Measurements from ENCODE around the gene RAMACL.
A peak's percentile ranks its signal among the peaks of the same experiment; 100 is the strongest.

The RAMACL gene

DNA sequence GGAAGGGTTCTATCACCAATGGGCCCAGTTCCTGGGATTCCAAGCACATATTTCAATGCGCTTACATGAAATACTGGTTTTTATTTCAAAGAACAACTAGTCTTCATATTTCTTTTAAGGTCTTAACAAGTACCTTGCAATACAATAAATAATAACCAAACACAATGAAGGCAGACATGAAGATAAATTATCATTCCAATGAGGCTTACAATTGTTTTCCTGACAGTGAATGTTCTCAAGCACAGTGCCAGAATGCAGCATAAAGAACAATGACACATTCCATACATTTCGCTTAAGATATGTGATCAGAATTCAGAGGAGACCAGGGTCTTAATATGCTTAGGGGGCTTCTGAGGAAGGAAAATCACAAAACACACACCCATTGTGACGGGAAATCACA, 26.3 kb downstream of the RAMACL start:
- H3K27ac ChIP-seq (ENCODE audit: low read length) = no peak overlapping the region
- H3K4me1 ChIP-seq (ENCODE audit: control insufficient read depth in 1 of 2, insufficient read depth in 2 of 2, low read length in 2 of 2) = no peaks in the 10 kb centered on the region
- H3K27me3 ChIP-seq (ENCODE audit: low read depth, low read length) = no peaks in the 10 kb centered on the region

GRCh38 chr6:166559662-166560061, 26.8 kb downstream of the RAMACL start:
- H3K4me1 ChIP-seq (ENCODE audit: control insufficient read depth in 1 of 2, insufficient read depth in 2 of 2, low read length in 2 of 2) = no peaks in the 10 kb centered on the region
- no peaks in the 10 kb centered on the region for H3K27me3 ChIP-seq (ENCODE audit: low read depth, low read length)
- no peak overlapping the region for H3K4me3 ChIP-seq (ENCODE audit: low read depth in 1 of 2, low read length in 2 of 2)
- peaks cover 0 to 5% of the 10 kb centered on the region in 2 donors for H3K9me3 ChIP-seq (ENCODE audit: control insufficient read depth in 1 of 2, low read length in 2 of 2)
- no peaks in the 10 kb centered on the region for H3K36me3 ChIP-seq (ENCODE audit: control insufficient read depth in 1 of 2, insufficient read depth in 2 of 2, low read length in 2 of 2)
- H3K27ac ChIP-seq (ENCODE audit: low read length) = no peak overlapping the region

More for the DNA sequence above, 26.3 kb downstream of the RAMACL start:
- Histone ChIP-seq H3K36me3 (ENCODE audit: control insufficient read depth in 1 of 2, insufficient read depth in 2 of 2, low read length in 2 of 2) (no peaks in the 10 kb centered on the region), H3K4me3 (ENCODE audit: low read depth in 1 of 2, low read length in 2 of 2) (no peak overlapping the region), H3K9me3 (ENCODE audit: control insufficient read depth in 1 of 2, low read length in 2 of 2) (peaks cover 0 to 5% of the 10 kb centered on the region in 2 donors)

DNA sequence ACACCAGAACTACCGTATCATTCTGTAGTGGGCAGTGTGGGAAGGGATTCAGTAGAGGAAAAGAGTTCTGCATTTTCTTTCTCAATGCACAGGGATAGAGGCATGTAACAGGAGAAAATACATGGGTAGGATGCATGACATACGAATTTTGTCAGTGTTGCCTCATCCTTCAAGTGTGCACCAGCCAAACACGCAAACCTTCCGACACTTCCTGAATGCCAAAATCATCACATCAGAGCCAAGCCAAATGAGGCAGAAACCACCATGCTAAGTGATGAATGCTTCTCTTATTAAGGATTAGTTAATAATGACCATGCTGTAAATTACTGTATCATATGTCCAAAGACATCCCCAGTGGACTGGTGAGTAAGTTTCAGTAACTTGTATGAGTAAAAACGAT, 27.3 kb downstream of the RAMACL start:
- Histone ChIP-seq H3K4me1 (ENCODE audit: control insufficient read depth in 1 of 2, insufficient read depth in 2 of 2, low read length in 2 of 2) (no peaks in the 10 kb centered on the region), H3K4me3 (ENCODE audit: low read depth in 1 of 2, low read length in 2 of 2) (no peak overlapping the region), H3K27me3 (ENCODE audit: low read depth, low read length) (no peaks in the 10 kb centered on the region), H3K9me3 (ENCODE audit: control insufficient read depth in 1 of 2, low read length in 2 of 2) (peaks cover 0 to 5% of the 10 kb centered on the region in 2 donors), H3K36me3 (ENCODE audit: control insufficient read depth in 1 of 2, insufficient read depth in 2 of 2, low read length in 2 of 2) (no peaks in the 10 kb centered on the region), H3K27ac (ENCODE audit: low read length) (no peak overlapping the region)

DNA sequence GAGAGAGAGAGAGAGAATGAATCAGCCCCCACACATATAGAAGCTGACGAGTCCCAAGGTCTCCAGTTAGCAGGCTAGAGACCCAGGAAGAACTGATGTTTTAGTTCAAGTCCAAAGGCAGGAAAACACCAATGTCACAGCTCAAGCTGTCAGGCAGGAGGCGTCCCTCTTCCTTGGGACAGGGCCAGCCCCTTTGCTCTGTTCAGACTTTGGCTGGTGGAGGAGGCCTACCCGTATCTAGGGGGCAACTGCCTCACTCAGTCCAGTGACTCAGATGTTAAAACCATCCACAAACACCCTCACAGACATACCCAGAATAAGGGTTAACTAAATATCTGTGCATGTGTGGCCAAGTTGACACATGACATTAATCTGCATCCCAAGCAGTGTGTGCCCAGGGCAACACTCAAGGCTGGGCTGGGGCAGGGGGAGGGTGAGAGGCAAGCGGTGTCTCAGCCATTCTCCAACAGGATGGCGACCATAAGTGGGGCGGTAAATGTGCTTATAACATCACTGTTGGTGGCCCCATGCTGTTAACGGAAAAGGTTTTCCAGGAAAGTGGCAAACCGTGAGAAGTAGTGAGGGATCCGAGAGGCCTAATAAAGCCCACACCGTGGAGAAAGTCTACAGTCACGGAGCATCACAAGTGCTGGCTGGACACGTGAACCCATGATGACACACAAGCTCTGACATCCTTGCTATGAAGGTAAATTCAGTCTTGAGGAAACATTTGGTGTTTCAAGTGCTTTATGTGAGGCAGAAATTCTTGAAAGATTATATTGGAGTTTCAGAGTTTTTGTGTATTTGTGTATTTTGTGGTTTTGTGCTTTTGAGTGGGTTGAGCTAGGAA, 28.1 kb downstream of the RAMACL start:
- peaks cover 0 to 5% of the 10 kb centered on the region in 2 donors for H3K9me3 ChIP-seq (ENCODE audit: control insufficient read depth in 1 of 2, low read length in 2 of 2)
- H3K27ac ChIP-seq (ENCODE audit: low read length) = no peak overlapping the region
- H3K4me1 ChIP-seq (ENCODE audit: control insufficient read depth in 1 of 2, insufficient read depth in 2 of 2, low read length in 2 of 2) = no peaks in the 10 kb centered on the region
- no peaks in the 10 kb centered on the region for H3K27me3 ChIP-seq (ENCODE audit: low read depth, low read length)
- no peak overlapping the region for H3K4me3 ChIP-seq (ENCODE audit: low read depth in 1 of 2, low read length in 2 of 2)
- no peaks in the 10 kb centered on the region for H3K36me3 ChIP-seq (ENCODE audit: control insufficient read depth in 1 of 2, insufficient read depth in 2 of 2, low read length in 2 of 2)

GRCh38 chr6:166556863-166557322, 29.6 kb downstream of the RAMACL start:
- H3K27me3 ChIP-seq (ENCODE audit: low read depth, low read length) = no peaks in the 10 kb centered on the region
- H3K36me3 ChIP-seq (ENCODE audit: control insufficient read depth in 1 of 2, insufficient read depth in 2 of 2, low read length in 2 of 2) = no peaks in the 10 kb centered on the region
- no peaks in the 10 kb centered on the region for H3K4me1 ChIP-seq (ENCODE audit: control insufficient read depth in 1 of 2, insufficient read depth in 2 of 2, low read length in 2 of 2)
- H3K27ac ChIP-seq (ENCODE audit: low read length) = no peak overlapping the region
- peaks cover 0 to 5% of the 10 kb centered on the region in 2 donors for H3K9me3 ChIP-seq (ENCODE audit: control insufficient read depth in 1 of 2, low read length in 2 of 2)
- H3K4me3 ChIP-seq (ENCODE audit: low read depth in 1 of 2, low read length in 2 of 2) = no peak overlapping the region

- Histone ChIP-seq H3K27ac (ENCODE audit: low read length) (peak overlapping the region; percentile 3), H3K4me3 (ENCODE audit: low read depth in 1 of 2, low read length in 2 of 2) (no peak overlapping the region), H3K27me3 (ENCODE audit: low read depth, low read length) (no peaks in the 10 kb centered on the region), H3K9me3 (ENCODE audit: control insufficient read depth in 1 of 2, low read length in 2 of 2) (peaks cover 0 to 5% of the 10 kb centered on the region in 2 donors), H3K36me3 (ENCODE audit: control insufficient read depth in 1 of 2, insufficient read depth in 2 of 2, low read length in 2 of 2) (no peaks in the 10 kb centered on the region), H3K4me1 (ENCODE audit: control insufficient read depth in 1 of 2, insufficient read depth in 2 of 2, low read length in 2 of 2) (no peaks in the 10 kb centered on the region)
Measured at GRCh38 chr6:166556336-166556735, 30.1 kb downstream of the RAMACL start.

DNA sequence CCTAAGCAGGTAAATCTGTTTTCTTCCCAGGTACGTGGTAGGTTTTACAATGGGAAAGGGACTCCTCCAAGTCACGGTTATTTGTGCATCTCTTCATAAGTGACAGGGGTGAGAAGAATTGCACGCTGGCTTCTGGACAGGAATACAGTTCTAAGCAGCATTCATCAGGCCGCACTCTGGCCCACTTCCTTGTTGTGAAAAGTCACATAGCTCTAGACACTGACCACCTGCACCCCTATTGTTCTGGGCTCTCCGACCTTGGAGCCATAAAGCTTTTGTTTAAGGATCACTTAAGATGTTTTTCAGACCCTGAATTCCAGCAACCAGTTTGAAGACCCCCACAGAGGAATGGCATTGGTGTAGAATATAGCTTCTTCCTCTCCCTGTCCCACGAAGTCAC, 31.4 kb downstream of the RAMACL start:
- H3K4me1 ChIP-seq (ENCODE audit: control insufficient read depth in 1 of 2, insufficient read depth in 2 of 2, low read length in 2 of 2) = no peaks in the 10 kb centered on the region
- H3K4me3 ChIP-seq (ENCODE audit: low read depth in 1 of 2, low read length in 2 of 2) = no peak overlapping the region
- H3K9me3 ChIP-seq (ENCODE audit: control insufficient read depth in 1 of 2, low read length in 2 of 2) = peaks cover 0 to 4% of the 10 kb centered on the region in 2 donors
- no peaks in the 10 kb centered on the region for H3K36me3 ChIP-seq (ENCODE audit: control insufficient read depth in 1 of 2, insufficient read depth in 2 of 2, low read length in 2 of 2)
- no peak overlapping the region for H3K27ac ChIP-seq (ENCODE audit: low read length)
- H3K27me3 ChIP-seq (ENCODE audit: low read depth, low read length) = no peaks in the 10 kb centered on the region

DNA sequence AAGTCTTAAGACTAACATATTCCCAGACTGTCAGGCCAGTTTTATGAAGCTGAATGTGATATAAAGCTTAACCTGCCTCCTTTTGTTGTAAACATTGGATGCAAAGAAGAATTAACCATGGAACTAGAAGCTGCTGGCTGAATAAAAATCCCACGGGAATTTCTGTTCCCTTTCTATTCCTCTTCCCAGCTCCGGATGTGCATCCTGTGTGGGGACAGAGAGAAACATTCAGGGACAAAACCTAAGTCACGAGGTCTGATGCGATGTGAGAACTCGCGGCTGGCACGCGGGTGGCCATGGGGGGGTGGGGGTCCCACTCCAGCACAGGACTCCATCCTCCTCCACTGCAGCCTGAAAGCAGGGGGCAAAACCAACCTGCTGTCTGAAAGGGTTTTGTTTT, 32.2 kb downstream of the RAMACL start:
- H3K9me3 ChIP-seq (ENCODE audit: control insufficient read depth in 1 of 2, low read length in 2 of 2) = no peaks in the 10 kb centered on the region
- no peaks in the 10 kb centered on the region for H3K4me1 ChIP-seq (ENCODE audit: control insufficient read depth in 1 of 2, insufficient read depth in 2 of 2, low read length in 2 of 2)
- H3K4me3 ChIP-seq (ENCODE audit: low read depth in 1 of 2, low read length in 2 of 2) = no peak overlapping the region
- H3K36me3 ChIP-seq (ENCODE audit: control insufficient read depth in 1 of 2, insufficient read depth in 2 of 2, low read length in 2 of 2) = no peaks in the 10 kb centered on the region
- H3K27me3 ChIP-seq (ENCODE audit: low read depth, low read length) = no peaks in the 10 kb centered on the region
- H3K27ac ChIP-seq (ENCODE audit: low read length) = no peak overlapping the region

DNA sequence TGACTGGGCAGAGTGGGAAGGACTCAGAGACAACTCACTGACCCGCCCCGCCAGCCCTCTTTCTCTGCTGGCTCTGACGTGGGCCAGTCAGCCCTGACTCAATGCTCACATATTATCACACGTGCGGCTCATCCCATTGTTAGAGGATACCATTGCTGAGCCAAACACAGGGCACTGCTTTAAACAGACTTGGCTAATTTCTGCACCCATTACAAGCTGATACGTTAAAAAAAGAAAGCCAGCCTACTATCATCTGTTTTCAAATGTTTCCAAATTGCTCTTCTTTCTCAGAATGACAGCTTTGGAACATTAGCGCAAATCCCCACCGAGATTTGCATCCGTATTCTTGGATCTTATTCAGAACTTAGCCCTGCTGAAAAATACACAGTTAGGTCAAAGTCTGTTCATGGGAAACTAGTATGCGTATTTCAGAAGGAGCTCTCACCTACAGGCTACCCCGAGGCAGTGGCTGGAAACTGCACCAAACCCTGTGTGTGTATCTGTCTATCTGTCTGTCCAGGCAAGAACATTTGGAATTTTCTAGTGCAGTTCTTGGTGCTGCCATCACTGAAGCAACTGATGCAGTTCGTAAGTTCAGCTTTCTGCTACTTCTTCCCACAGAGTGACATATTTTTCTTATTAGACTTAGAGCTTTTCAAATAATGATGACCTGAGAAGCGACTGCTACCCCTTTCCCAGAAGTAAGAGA, 32.8 kb downstream of the RAMACL start:
- Histone ChIP-seq H3K9me3 (ENCODE audit: control insufficient read depth in 1 of 2, low read length in 2 of 2) (no peaks in the 10 kb centered on the region), H3K27ac (ENCODE audit: low read length) (no peak overlapping the region), H3K27me3 (ENCODE audit: low read depth, low read length) (no peaks in the 10 kb centered on the region), H3K36me3 (ENCODE audit: control insufficient read depth in 1 of 2, insufficient read depth in 2 of 2, low read length in 2 of 2) (no peaks in the 10 kb centered on the region), H3K4me3 (ENCODE audit: low read depth in 1 of 2, low read length in 2 of 2) (peak overlapping the region; percentile 13 to 17), H3K4me1 (ENCODE audit: control insufficient read depth in 1 of 2, insufficient read depth in 2 of 2, low read length in 2 of 2) (no peaks in the 10 kb centered on the region)

- no peaks in the 10 kb centered on the region for H3K36me3 ChIP-seq (ENCODE audit: control insufficient read depth in 1 of 2, insufficient read depth in 2 of 2, low read length in 2 of 2)
- no peak overlapping the region for H3K27ac ChIP-seq (ENCODE audit: low read length)
- no peaks in the 10 kb centered on the region for H3K4me1 ChIP-seq (ENCODE audit: control insufficient read depth in 1 of 2, insufficient read depth in 2 of 2, low read length in 2 of 2)
- no peaks in the 10 kb centered on the region for H3K27me3 ChIP-seq (ENCODE audit: low read depth, low read length)
- no peak overlapping the region for H3K4me3 ChIP-seq (ENCODE audit: low read depth in 1 of 2, low read length in 2 of 2)
- H3K9me3 ChIP-seq (ENCODE audit: control insufficient read depth in 1 of 2, low read length in 2 of 2) = no peaks in the 10 kb centered on the region
Measured at GRCh38 chr6:166552600-166552999, 33.9 kb downstream of the RAMACL start.

- no peaks in the 10 kb centered on the region for H3K4me1 ChIP-seq (ENCODE audit: control insufficient read depth in 1 of 2, insufficient read depth in 2 of 2, low read length in 2 of 2)
Measured at GRCh38 chr6:166551754-166552495, 34.6 kb downstream of the RAMACL start.

More at GRCh38 chr6:166551754-166552495, 34.6 kb downstream of the RAMACL start:
- Histone ChIP-seq H3K36me3 (ENCODE audit: control insufficient read depth in 1 of 2, insufficient read depth in 2 of 2, low read length in 2 of 2) (no peaks in the 10 kb centered on the region), H3K4me3 (ENCODE audit: low read depth in 1 of 2, low read length in 2 of 2) (no peak overlapping the region), H3K27ac (ENCODE audit: low read length) (no peak overlapping the region), H3K9me3 (ENCODE audit: control insufficient read depth in 1 of 2, low read length in 2 of 2) (no peaks in the 10 kb centered on the region), H3K27me3 (ENCODE audit: low read depth, low read length) (no peaks in the 10 kb centered on the region)
